PFSK-1 (cell line): ENCODE results near the gene ANKRD33B.

Source experiments
- POLR2AphosphoS5 ChIP-seq: IDR thresholded peaks from 2 replicates; pipeline ENCODE4 v1.6.1; 2012; ENCODE audit warnings: low read depth, mild to moderate bottlenecking, control low read depth, low read length, moderate library complexity
- TAF1 ChIP-seq: IDR thresholded peaks from 2 replicates; pipeline ENCODE4 v1.6.1; 2012; ENCODE audit warnings: low read length, control low read depth, borderline replicate concordance; ENCODE audit not compliant: insufficient read depth

DNA sequence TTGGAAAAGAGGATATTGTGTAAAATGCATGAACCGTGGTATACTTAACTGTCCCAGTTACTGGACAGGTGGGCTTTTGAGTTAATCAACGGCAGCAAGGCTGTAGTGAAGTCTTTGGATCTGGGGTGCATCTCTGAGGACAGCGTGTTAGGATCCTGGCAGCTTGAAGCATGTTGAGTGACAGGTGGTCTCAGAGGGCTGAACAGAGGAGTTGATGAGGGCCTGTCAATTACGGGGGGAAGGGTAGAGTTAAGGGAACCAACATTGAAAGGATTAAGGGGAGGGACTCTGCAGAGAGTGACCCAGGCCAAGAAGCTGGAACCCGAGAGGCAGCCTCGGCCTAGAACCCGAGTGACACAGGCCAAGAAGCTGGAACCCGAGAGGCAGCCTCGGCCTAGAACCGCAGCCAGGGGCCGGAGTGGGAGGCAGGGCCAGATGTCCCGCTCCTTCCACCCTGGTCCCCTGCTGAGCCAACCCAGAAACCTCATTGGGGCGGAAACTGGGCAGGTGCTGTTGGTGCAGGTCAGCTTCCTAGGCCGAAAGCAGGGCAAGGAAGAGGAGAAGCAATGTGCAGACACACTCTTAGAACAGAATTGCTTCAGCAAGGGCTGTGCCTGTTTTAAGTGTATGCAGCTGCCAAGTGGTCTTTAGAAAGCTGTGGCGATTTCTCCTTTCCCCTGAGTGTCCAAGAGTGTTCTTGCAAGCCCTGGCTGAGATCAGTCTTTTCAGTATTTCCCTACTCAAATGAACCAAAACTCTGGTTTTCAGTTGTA lies 62.0 kb downstream of the ANKRD33B start:
- TF ChIP-seq TAF1 (no peak), POLR2AphosphoS5 (no peak)
